Natural killer cell (primary cell): ENCODE measurements around the gene SEC11C. TPM values are rescaled to one million over a fixed set of nuclear protein-coding genes. Genes with fewer than 3 reads are reported as not detected.

Source experiments
- ATAC-seq, 3 donors: fragments of 150-1000 bp in 2 of 3; fragments of 200-7000 bp in 1 of 3; cut with Tn5 transposase; 1 replicate in 1 of 3; 2 replicates in 2 of 3; pipeline ENCODE4 v1.10.0; 2021; ENCODE audit warnings: mild to moderate bottlenecking in 2 of 3, moderate library complexity in 2 of 3
- DNase-seq, 2 donors: peaks; one replicate each; pipeline versions ENCODE4 v3.0.0 to v3.0.0-alpha.2; 2013 to 2021; ENCODE audit warnings: mixed read lengths in 1 of 2
- H3K27ac ChIP-seq: one replicate; pipeline ENCODE4 v1.5.1; 2013; ENCODE audit warnings: mild to moderate bottlenecking, low read length
- H3K27me3 ChIP-seq: one replicate; pipeline ENCODE4 v1.6.1; 2013; ENCODE audit warnings: low read length; ENCODE audit not compliant: control insufficient read depth, insufficient read depth
- H3K36me3 ChIP-seq: one replicate; pipeline ENCODE4 v1.6.1; 2013; ENCODE audit warnings: low read length; ENCODE audit not compliant: control insufficient read depth, insufficient read depth
- H3K4me1 ChIP-seq: one replicate; pipeline ENCODE4 v1.6.1; 2013; ENCODE audit warnings: low read length; ENCODE audit not compliant: control insufficient read depth, insufficient read depth
- H3K4me3 ChIP-seq: one replicate; pipeline ENCODE4 v1.5.1; 2013; ENCODE audit warnings: low read length
- H3K9me3 ChIP-seq: one replicate; pipeline ENCODE4 v1.6.1; 2013; ENCODE audit warnings: low read length; ENCODE audit not compliant: control insufficient read depth, insufficient read depth
- H3K27ac Mint-ChIP-seq, 2 donors: one replicate each; pipeline ENCODE4 v1.8.0; 2022; ENCODE audit warnings: mild to moderate bottlenecking in 2 of 2, mixed read lengths in 2 of 2, moderate library complexity in 1 of 2
- H3K27me3 Mint-ChIP-seq, 2 donors: one replicate each; pipeline ENCODE4 v1.8.0; 2022; ENCODE audit warnings: low read depth in 2 of 2, mixed read lengths in 2 of 2
- H3K36me3 Mint-ChIP-seq: one replicate; pipeline ENCODE4 v1.8.0; 2022; ENCODE audit warnings: mixed read lengths
- H3K4me1 Mint-ChIP-seq, 2 donors: one replicate each; pipeline ENCODE4 v1.8.0; 2022; ENCODE audit warnings: mixed read lengths in 2 of 2
- H3K4me3 Mint-ChIP-seq: one replicate; pipeline ENCODE4 v1.8.0; 2022; ENCODE audit warnings: mild to moderate bottlenecking, moderate library complexity, mixed read lengths
- H3K9me3 Mint-ChIP-seq, 2 donors: one replicate each; pipeline ENCODE4 v1.8.0; 2022; ENCODE audit warnings: mixed read lengths in 2 of 2
- WGBS: methylation state at CpG from one replicate; pipeline ENCODE4 v1.1.7; 2013; ENCODE audit warnings: missing lambda C conversion rate; ENCODE audit not compliant: insufficient coverage; 5-methylcytosine and 5-hydroxymethylcytosine counted together
- intact Hi-C: fragments of 100-400 bp; cut with micrococcal nuclease; formaldehyde crosslinking; loops from one replicate; pipeline ENCODE4 v1.14.2; 2022
- total RNA-seq, 4 donors: library from RNA; stranded (reverse); fragments of 120-200 nt in 1 of 4; gene quantifications; one replicate each; pipeline versions ENCODE4 v1.2.3 to v1.2.4, GENCODE V29; 2013 to 2022
- TF ChIP-seq, protein P1 (sequence below): fragments of 200-600 bp; IDR thresholded peaks from one replicate; pipeline ENCODE4 v1.8.0; 2022; ENCODE audit warnings: antibody characterized with exemption

The SEC11C gene
- total RNA-seq, 3 donors from 2014 or later (not counting 1 experiment from before 2014, with no cell fraction given), result 50.9 to 76.4 (median 54.8) TPM

GRCh38 chr18:59180150-59180845, 40.6 kb downstream of the SEC11C start:
- TF ChIP-seq, protein P1, sequence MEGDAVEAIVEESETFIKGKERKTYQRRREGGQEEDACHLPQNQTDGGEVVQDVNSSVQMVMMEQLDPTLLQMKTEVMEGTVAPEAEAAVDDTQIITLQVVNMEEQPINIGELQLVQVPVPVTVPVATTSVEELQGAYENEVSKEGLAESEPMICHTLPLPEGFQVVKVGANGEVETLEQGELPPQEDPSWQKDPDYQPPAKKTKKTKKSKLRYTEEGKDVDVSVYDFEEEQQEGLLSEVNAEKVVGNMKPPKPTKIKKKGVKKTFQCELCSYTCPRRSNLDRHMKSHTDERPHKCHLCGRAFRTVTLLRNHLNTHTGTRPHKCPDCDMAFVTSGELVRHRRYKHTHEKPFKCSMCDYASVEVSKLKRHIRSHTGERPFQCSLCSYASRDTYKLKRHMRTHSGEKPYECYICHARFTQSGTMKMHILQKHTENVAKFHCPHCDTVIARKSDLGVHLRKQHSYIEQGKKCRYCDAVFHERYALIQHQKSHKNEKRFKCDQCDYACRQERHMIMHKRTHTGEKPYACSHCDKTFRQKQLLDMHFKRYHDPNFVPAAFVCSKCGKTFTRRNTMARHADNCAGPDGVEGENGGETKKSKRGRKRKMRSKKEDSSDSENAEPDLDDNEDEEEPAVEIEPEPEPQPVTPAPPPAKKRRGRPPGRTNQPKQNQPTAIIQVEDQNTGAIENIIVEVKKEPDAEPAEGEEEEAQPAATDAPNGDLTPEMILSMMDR, result no peak
- H3K27ac ChIP-seq, result no peak overlapping the region
- DNase-seq (no peak), ATAC-seq (no peak)
- no peaks in the 10 kb centered on the region for H3K27me3 ChIP-seq
- H3K27me3 Mint-ChIP-seq, result peaks cover 5 to 28% of the 10 kb centered on the region in 2 donors
- no peak overlapping the region for H3K27ac Mint-ChIP-seq
- intact Hi-C loops, result no loop called here
- no peaks in the 10 kb centered on the region for H3K36me3 ChIP-seq
- H3K9me3 ChIP-seq, result no peaks in the 10 kb centered on the region
- H3K4me3 ChIP-seq, result no peak overlapping the region
- H3K36me3 Mint-ChIP-seq, result no peaks in the 10 kb centered on the region
- H3K4me1 Mint-ChIP-seq, result no peaks in the 10 kb centered on the region
- H3K4me1 ChIP-seq, result no peaks in the 10 kb centered on the region
- WGBS, result 69% methylated on average over 8 of the region's 9 CpGs
- no peaks in the 10 kb centered on the region for H3K9me3 Mint-ChIP-seq
- H3K4me3 Mint-ChIP-seq, result no peak overlapping the region

- TF ChIP-seq, protein P1, result no peak
- Histone ChIP-seq H3K9me3 (no peaks in the 10 kb centered on the region), H3K36me3 (no peaks in the 10 kb centered on the region), H3K27me3 (no peaks in the 10 kb centered on the region), H3K4me1 (no peaks in the 10 kb centered on the region), H3K27ac (no peak overlapping the region), H3K4me3 (no peak overlapping the region)
- no peak overlapping the region for H3K4me3 Mint-ChIP-seq
- DNase-seq (no peak), ATAC-seq (no peak)
- intact Hi-C loops, result no loop called here
- H3K9me3 Mint-ChIP-seq, result no peaks in the 10 kb centered on the region
- H3K27me3 Mint-ChIP-seq, result peaks cover 9 to 28% of the 10 kb centered on the region in 2 donors
- H3K36me3 Mint-ChIP-seq, result no peaks in the 10 kb centered on the region
- WGBS, result no CpG with 5 or more reads among the region's 1 CpG
- no peaks in the 10 kb centered on the region for H3K4me1 Mint-ChIP-seq
- no peak overlapping the region for H3K27ac Mint-ChIP-seq
Observed at GRCh38 chr18:59182673-59183072, 43.0 kb downstream of the SEC11C start.

DNA sequence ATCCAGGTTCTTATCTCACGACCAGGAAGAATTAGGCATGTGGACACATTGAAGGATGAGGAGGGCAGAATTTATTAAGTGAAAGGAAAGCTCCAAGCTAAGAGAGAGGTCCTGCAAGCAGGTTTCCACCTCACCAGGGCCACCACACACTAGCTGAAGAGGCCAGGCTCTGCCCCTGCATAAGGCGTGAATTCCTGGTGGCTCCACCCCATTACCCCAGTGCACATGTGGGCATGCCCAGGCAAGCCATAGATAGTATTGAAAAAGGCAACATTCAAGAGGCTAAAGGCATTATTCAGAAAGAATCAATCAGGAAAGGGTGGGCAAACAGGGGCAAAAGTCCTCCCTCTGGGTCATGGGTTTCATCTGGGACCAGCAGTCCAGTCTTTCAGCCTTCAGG, 49.3 kb downstream of the SEC11C start:
- Histone ChIP-seq H3K4me3 (no peak overlapping the region), H3K27ac (no peak overlapping the region), H3K4me1 (no peaks in the 10 kb centered on the region), H3K36me3 (no peaks in the 10 kb centered on the region), H3K9me3 (no peaks in the 10 kb centered on the region), H3K27me3 (no peaks in the 10 kb centered on the region)
- intact Hi-C loops, result no loop called here
- peaks cover 11 to 12% of the 10 kb centered on the region in 2 donors for H3K27me3 Mint-ChIP-seq
- no peaks in the 10 kb centered on the region for H3K4me1 Mint-ChIP-seq
- no peak for ATAC-seq
- no peak for DNase-seq
- H3K9me3 Mint-ChIP-seq, result peaks cover 0 to 2% of the 10 kb centered on the region in 2 donors
- H3K36me3 Mint-ChIP-seq, result no peaks in the 10 kb centered on the region
- H3K27ac Mint-ChIP-seq, result no peak overlapping the region
- no peak overlapping the region for H3K4me3 Mint-ChIP-seq
- TF ChIP-seq, protein P1, result no peak
- WGBS, result 100% methylated on average over 2 of the region's 2 CpGs

- no peaks in the 10 kb centered on the region for H3K4me1 ChIP-seq
- TF ChIP-seq, protein P1, result no peak
- H3K27me3 ChIP-seq, result no peaks in the 10 kb centered on the region
- no peaks in the 10 kb centered on the region for H3K9me3 ChIP-seq
- no peak for ATAC-seq
- Mint-ChIP-seq H3K4me1 (no peaks in the 10 kb centered on the region), H3K4me3 (no peak overlapping the region), H3K9me3 (peaks cover 0 to 2% of the 10 kb centered on the region in 2 donors), H3K36me3 (no peaks in the 10 kb centered on the region), H3K27ac (no peak overlapping the region), H3K27me3 (peaks cover 7 to 10% of the 10 kb centered on the region in 2 donors)
- no peak overlapping the region for H3K4me3 ChIP-seq
- intact Hi-C loops, result no loop called here
- H3K36me3 ChIP-seq, result no peaks in the 10 kb centered on the region
- DNase-seq, result no peak
- H3K27ac ChIP-seq, result no peak overlapping the region
- WGBS, result 88% methylated on average over 1 of the region's 1 CpG
Observed at GRCh38 chr18:59189746-59190145, 50.1 kb downstream of the SEC11C start.
